GM18520 (cell line): Measurements from ENCODE around the gene OR13C3.
"Not testable (repeated sequence)": the region's sequence is repeated elsewhere in the genome, so short reads cannot be mapped to it uniquely, and the experiment has no call there.

ENCODE experiments used
- ATAC-seq: cut with Tn5 transposase; IDR thresholded peaks from one replicate; pipeline ENCODE4 v1.9.1; 2021; ENCODE audit not compliant: unreplicated experiment

Gene OR13C3

GRCh38 chr9:104536756-104537155, at the start of gene OR13C3:
Gene OR13C3, minus strand, starts transcription at chr9:104536856. Its CDS starts 133 bp downstream, at chr9:104536723.
- no peak for ATAC-seq

GRCh38 chr9:104580562-104580961, 43.9 kb upstream of the OR13C3 start:
- no peak for ATAC-seq

- no peak for ATAC-seq
Measured at GRCh38 chr9:104577263-104577662, 40.6 kb upstream of the OR13C3 start.

- no peak for ATAC-seq
Measured at GRCh38 chr9:104575456-104575855, 38.8 kb upstream of the OR13C3 start.

GRCh38 chr9:104572612-104573011, 36.0 kb upstream of the OR13C3 start:
- no peak for ATAC-seq

- no peak for ATAC-seq
Measured at GRCh38 chr9:104568868-104569267, 32.2 kb upstream of the OR13C3 start, which contains the start of gene OR13C8. Gene OR13C8, plus strand, starts transcription at chr9:104569168. Its CDS starts 0 bp downstream, at chr9:104569168.

- ATAC-seq = no peak
Measured at GRCh38 chr9:104564358-104564757, 27.7 kb upstream of the OR13C3 start.

- no peak for ATAC-seq
Measured at GRCh38 chr9:104556830-104557634, 20.4 kb upstream of the OR13C3 start.

- ATAC-seq = no peak
Measured at GRCh38 chr9:104555521-104555920, 18.9 kb upstream of the OR13C3 start.

GRCh38 chr9:104553261-104553660, 16.6 kb upstream of the OR13C3 start:
- ATAC-seq = no peak

GRCh38 chr9:104544644-104545043, 8.0 kb upstream of the OR13C3 start:
- no peak for ATAC-seq

GRCh38 chr9:104539275-104539674, 2.6 kb upstream of the OR13C3 start:
- ATAC-seq = no peak

- ATAC-seq = no peak
Measured at GRCh38 chr9:104527109-104527508, 9.5 kb downstream of the OR13C3 start, which contains the start of gene OR13C4. Gene OR13C4, minus strand, starts transcription at chr9:104527209. Its CDS starts 0 bp downstream, at chr9:104527209.

GRCh38 chr9:104520241-104520640, 16.4 kb downstream of the OR13C3 start:
- ATAC-seq = not testable (repeated sequence)

- no peak for ATAC-seq
Measured at GRCh38 chr9:104514901-104515300, 21.8 kb downstream of the OR13C3 start.

- ATAC-seq = no peak
Measured at GRCh38 chr9:104506565-104506964, 30.1 kb downstream of the OR13C3 start.

- no peak for ATAC-seq
Measured at GRCh38 chr9:104503963-104504362, 32.7 kb downstream of the OR13C3 start, which contains the start of gene OR13F1. Gene OR13F1, plus strand, starts transcription at chr9:104504263. Its CDS starts 0 bp downstream, at chr9:104504263.

GRCh38 chr9:104503440-104503839, 33.2 kb downstream of the OR13C3 start:
- no peak for ATAC-seq

- ATAC-seq = no peak
Measured at GRCh38 chr9:104494808-104495207, 41.8 kb downstream of the OR13C3 start.
